Left cardiac atrium (tissue), 4 donors: ENCODE measurements around the gene CD300LD. TPM values are rescaled to one million over a fixed set of nuclear protein-coding genes. Genes with fewer than 3 reads are reported as not detected.

ENCODE experiments used
- ATAC-seq, 2 donors: fragments of 200-7000 bp; cut with Tn5 transposase; one replicate each; pipeline ENCODE4 v1.9.1; 2020; ENCODE audit warnings: mild to moderate bottlenecking in 2 of 2, moderate library complexity in 2 of 2
- DNase-seq: peaks from one replicate; pipeline ENCODE4 v3.0.0-alpha.2; 2020
- intact Hi-C, 2 donors: fragments of 100-400 bp; cut with DNase I; formaldehyde crosslinking; loops; one replicate each; pipeline versions ENCODE4 v1.14.1 to v1.15.1; 2022 to 2023
- total RNA-seq, 2 donors: library from RNA; stranded (reverse); fragmentation: NEBNext Ultra II Directional; extraction: Animal tissue kit (Norgen Biotek cat#: 25700); gene quantifications; one replicate each; pipeline ENCODE4 v1.2.1, GENCODE V29; 2021
- donor health status: DM: no; HTN: yes; CAD: no.
- donor health status: DM: no; HTN: yes; CAD: no; lungs with severe emphysema.
- donor health status: DM: yes; HTN: yes; CAD: no.
- donor health status: Dilated cardiomyopathy.

Gene CD300LD
- total RNA-seq, 2 donors from 2014 or later, result not detected

GRCh38 chr17:74550602-74551001, 41.5 kb downstream of the CD300LD start:
- no peak for DNase-seq
- intact Hi-C loops, result no loop called here
- no peak for ATAC-seq

- ATAC-seq (no peak), DNase-seq (no peak)
- intact Hi-C loops, result no loop called here
Observed at GRCh38 chr17:74549343-74549742, 42.7 kb downstream of the CD300LD start.

GRCh38 chr17:74547736-74548135, 44.3 kb downstream of the CD300LD start:
- DNase-seq (no peak), ATAC-seq (no peak)

GRCh38 chr17:74547264-74547663, 44.8 kb downstream of the CD300LD start:
- ATAC-seq, result no peak
- intact Hi-C loops, result no loop called here
- no peak for DNase-seq

More at GRCh38 chr17:74547736-74548135, 44.3 kb downstream of the CD300LD start:
- intact Hi-C loops, result no loop called here

- DNase-seq (no peak), ATAC-seq (no peak)
- intact Hi-C loops, result no loop called here
Observed at GRCh38 chr17:74546586-74546985, 45.5 kb downstream of the CD300LD start.

- DNase-seq (peak; percentile 44), ATAC-seq (peak; percentile 36 to 63)
- intact Hi-C loops, result no loop called here
Observed at GRCh38 chr17:74545843-74546230, 46.2 kb downstream of the CD300LD start, which contains the start of gene CD300C. TSS of gene CD300C (minus strand) at chr17:74546115. CDS start at chr17:74545782, 333 bp downstream.

GRCh38 chr17:74544991-74545842, 46.9 kb downstream of the CD300LD start:
- DNase-seq (peak; percentile 15), ATAC-seq (peak in 1 of 2 donors; percentile 6)
- intact Hi-C loops, result no loop called here

- intact Hi-C loops, result no loop called here
- ATAC-seq, result no peak
- DNase-seq, result peak; percentile 14
Observed at GRCh38 chr17:74543891-74544760, 48.0 kb downstream of the CD300LD start.

GRCh38 chr17:74543406-74543805, 48.7 kb downstream of the CD300LD start:
- no peak for DNase-seq
- intact Hi-C loops, result no loop called here
- no peak for ATAC-seq

GRCh38 chr17:74542727-74543383, 49.2 kb downstream of the CD300LD start:
- intact Hi-C loops, result no loop called here
- DNase-seq, result no peak
- no peak for ATAC-seq

GRCh38 chr17:74542166-74542565, 49.9 kb downstream of the CD300LD start:
- intact Hi-C loops, result no loop called here
- DNase-seq, result no peak

GRCh38 chr17:74541176-74542111, 50.6 kb downstream of the CD300LD start:
- intact Hi-C loops, result no loop called here
- ATAC-seq, result no peak
- no peak for DNase-seq

More at GRCh38 chr17:74542166-74542565, 49.9 kb downstream of the CD300LD start:
- ATAC-seq, result no peak

GRCh38 chr17:74539281-74539820, 52.7 kb downstream of the CD300LD start:
- DNase-seq, result no peak
- intact Hi-C loops, result no loop called here
- ATAC-seq, result no peak

- DNase-seq, result no peak
- intact Hi-C loops, result no loop called here
- ATAC-seq, result no peak
Observed at GRCh38 chr17:74536890-74537289, 55.2 kb downstream of the CD300LD start.

GRCh38 chr17:74532115-74532514, 60.0 kb downstream of the CD300LD start:
- DNase-seq (peak; percentile 46), ATAC-seq (peak; percentile 56 to 83)
- intact Hi-C loops, result no loop called here

- peak; percentile 14 to 23 for ATAC-seq
- intact Hi-C loops, result no loop called here
- peak; percentile 13 for DNase-seq
Observed at GRCh38 chr17:74531231-74531761, 60.8 kb downstream of the CD300LD start, which contains the start of gene CD300LB. TSS of gene CD300LB (minus strand) at chr17:74531475. CDS start at chr17:74531350, 125 bp downstream.

GRCh38 chr17:74530831-74531150, 61.3 kb downstream of the CD300LD start:
- ATAC-seq, result no peak

More at GRCh38 chr17:74530831-74531150, 61.3 kb downstream of the CD300LD start:
- no peak for DNase-seq
- intact Hi-C loops, result no loop called here
